Lower lobe of right lung (tissue), 2 donors: ENCODE data around the gene CACNA1C. TPM values are rescaled to one million over a fixed set of nuclear protein-coding genes. Genes with fewer than 3 reads are reported as not detected.

Source experiments
- ATAC-seq, 2 donors: fragments of 200-7000 bp; cut with Tn5 transposase; one replicate each; pipeline ENCODE4 v1.9.1; 2020 to 2022; ENCODE audit warnings: mild to moderate bottlenecking in 2 of 2, moderate library complexity in 2 of 2
- DNase-seq: peaks from one replicate; pipeline ENCODE4 v3.0.0-alpha.2; 2020
- H3K27ac ChIP-seq: fragments of 200-600 bp; one replicate; pipeline ENCODE4 v1.8.0; 2022
- H3K27me3 ChIP-seq: fragments of 200-600 bp; one replicate; pipeline ENCODE4 v1.8.0; 2022; ENCODE audit warnings: low read depth
- H3K36me3 ChIP-seq: fragments of 200-600 bp; one replicate; pipeline ENCODE4 v1.8.0; 2022; ENCODE audit warnings: mild to moderate bottlenecking
- H3K4me1 ChIP-seq: fragments of 200-600 bp; one replicate; pipeline ENCODE4 v1.8.0; 2022
- H3K4me3 ChIP-seq: fragments of 200-600 bp; one replicate; pipeline ENCODE4 v1.8.0; 2022; ENCODE audit warnings: mild to moderate bottlenecking
- H3K9me3 ChIP-seq: fragments of 200-600 bp; one replicate; pipeline ENCODE4 v1.8.0; 2022
- intact Hi-C: fragments of 100-400 bp; cut with DNase I; formaldehyde crosslinking; loops from one replicate; pipeline ENCODE4 v1.11.0; 2022
- total RNA-seq: library from RNA; stranded (reverse); fragmentation: NEBNext Ultra II Directional; extraction: Animal tissue kit (Norgen Biotek cat#: 25700); gene quantifications from one replicate; pipeline ENCODE4 v1.2.1, GENCODE V29; 2021
- TF ChIP-seq, protein P1 (sequence below): fragments of 200-600 bp; IDR thresholded peaks from one replicate; pipeline ENCODE4 v1.8.0; 2022; ENCODE audit warnings: antibody characterized with exemption, mild to moderate bottlenecking
- donor health status: DM: no; HTN: yes; CAD: no; lungs with severe emphysema.

The CACNA1C gene
- total RNA-seq, 1 donor from 2014 or later, result 8.4 TPM

GRCh38 chr12:2345902-2346301, 293.1 kb downstream of the CACNA1C start:
- Histone ChIP-seq H3K9me3 (no peaks in the 10 kb centered on the region), H3K4me1 (peaks cover 58% of the 10 kb centered on the region), H3K27ac (no peak overlapping the region), H3K27me3 (no peaks in the 10 kb centered on the region), H3K36me3 (no peaks in the 10 kb centered on the region), H3K4me3 (no peak overlapping the region)
- DNase-seq (no peak), ATAC-seq (no peak)
- intact Hi-C loops, result no loop called here
- TF ChIP-seq, protein P1, sequence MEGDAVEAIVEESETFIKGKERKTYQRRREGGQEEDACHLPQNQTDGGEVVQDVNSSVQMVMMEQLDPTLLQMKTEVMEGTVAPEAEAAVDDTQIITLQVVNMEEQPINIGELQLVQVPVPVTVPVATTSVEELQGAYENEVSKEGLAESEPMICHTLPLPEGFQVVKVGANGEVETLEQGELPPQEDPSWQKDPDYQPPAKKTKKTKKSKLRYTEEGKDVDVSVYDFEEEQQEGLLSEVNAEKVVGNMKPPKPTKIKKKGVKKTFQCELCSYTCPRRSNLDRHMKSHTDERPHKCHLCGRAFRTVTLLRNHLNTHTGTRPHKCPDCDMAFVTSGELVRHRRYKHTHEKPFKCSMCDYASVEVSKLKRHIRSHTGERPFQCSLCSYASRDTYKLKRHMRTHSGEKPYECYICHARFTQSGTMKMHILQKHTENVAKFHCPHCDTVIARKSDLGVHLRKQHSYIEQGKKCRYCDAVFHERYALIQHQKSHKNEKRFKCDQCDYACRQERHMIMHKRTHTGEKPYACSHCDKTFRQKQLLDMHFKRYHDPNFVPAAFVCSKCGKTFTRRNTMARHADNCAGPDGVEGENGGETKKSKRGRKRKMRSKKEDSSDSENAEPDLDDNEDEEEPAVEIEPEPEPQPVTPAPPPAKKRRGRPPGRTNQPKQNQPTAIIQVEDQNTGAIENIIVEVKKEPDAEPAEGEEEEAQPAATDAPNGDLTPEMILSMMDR, result no peak

- no peaks in the 10 kb centered on the region for H3K36me3 ChIP-seq
- intact Hi-C loops, result no loop called here
- H3K27me3 ChIP-seq, result no peaks in the 10 kb centered on the region
- ATAC-seq (no peak), DNase-seq (no peak)
- TF ChIP-seq, protein P1, result no peak
- H3K27ac ChIP-seq, result no peak overlapping the region
- H3K4me1 ChIP-seq, result peaks cover 53% of the 10 kb centered on the region
- H3K9me3 ChIP-seq, result no peaks in the 10 kb centered on the region
- H3K4me3 ChIP-seq, result no peak overlapping the region
Observed at GRCh38 chr12:2346416-2346815, 293.6 kb downstream of the CACNA1C start.

DNA sequence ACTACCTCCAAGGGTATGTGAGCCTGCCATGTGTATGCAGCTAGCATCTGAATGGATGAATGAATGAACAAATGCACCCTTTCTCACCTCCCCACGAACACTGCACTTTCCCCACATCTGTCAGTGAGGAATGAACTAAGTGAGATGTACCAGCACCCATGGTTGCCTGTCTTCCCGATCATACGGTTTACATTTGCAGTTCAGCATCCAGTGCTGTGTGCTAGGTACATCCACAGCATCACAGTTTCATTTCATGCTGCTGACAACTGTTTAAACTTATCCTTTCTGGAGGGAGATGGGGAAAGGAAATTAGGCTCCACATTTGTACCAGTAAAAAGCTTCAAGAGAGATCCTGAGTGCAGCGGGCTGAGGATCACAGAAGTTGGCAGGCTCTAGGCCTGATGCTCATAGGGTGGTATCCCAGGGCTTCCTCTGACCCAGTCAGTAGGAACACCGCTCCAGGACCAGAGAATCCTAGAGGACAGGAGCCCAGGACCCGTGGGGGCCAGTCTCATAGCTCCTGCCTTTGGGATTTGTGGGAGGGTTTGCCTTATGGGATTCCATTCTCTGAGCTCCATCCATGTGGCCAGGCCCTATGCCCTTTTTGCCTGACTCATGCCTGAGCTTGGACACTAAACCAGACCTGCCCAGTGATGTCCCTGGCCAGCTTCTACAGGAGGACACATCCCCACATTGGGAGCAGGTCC, 294.5 kb downstream of the CACNA1C start:
- Histone ChIP-seq H3K4me1 (peaks cover 44% of the 10 kb centered on the region), H3K27ac (peak overlapping the region; percentile 18), H3K4me3 (no peak overlapping the region), H3K27me3 (no peaks in the 10 kb centered on the region), H3K9me3 (no peaks in the 10 kb centered on the region), H3K36me3 (no peaks in the 10 kb centered on the region)
- DNase-seq (no peak), ATAC-seq (no peak)
- intact Hi-C loops, result no loop called here
- TF ChIP-seq, protein P1, result no peak

DNA sequence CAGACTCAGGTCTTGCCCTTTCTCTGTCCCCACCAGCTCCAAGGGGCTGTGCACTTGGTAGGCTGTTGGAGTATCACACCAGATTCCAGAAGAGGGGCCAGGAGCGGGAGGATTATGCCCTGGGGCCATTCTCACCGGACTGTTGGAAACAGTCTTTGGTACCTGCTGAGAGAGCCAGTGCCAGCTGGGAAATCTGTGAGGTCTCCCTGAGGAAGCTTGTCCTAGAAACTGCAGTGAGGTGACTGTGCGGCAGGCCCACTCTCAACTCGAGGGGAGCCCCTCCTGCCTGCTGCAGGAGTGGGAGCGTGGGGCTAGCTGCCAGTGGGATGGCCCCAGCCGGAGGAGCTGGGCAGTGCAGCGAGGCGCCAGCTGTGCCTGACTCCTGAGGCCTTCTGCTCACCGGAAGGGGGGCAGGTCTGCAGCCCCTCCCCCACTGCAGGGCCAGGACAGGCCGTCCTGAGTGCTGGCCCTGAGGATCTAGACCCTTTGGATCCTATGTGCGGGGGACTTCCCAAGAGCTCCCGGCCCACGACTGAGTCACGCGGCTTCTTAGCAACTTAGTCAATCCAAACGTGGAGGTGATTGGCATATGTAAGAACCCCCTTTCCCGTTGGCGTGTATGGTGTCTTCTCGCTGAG, 295.2 kb downstream of the CACNA1C start:
- peak in 1 of 2 donors; percentile 28 for ATAC-seq
- TF ChIP-seq, protein P1, result no peak
- Histone ChIP-seq H3K9me3 (no peaks in the 10 kb centered on the region), H3K27me3 (no peaks in the 10 kb centered on the region), H3K4me1 (peaks cover 37% of the 10 kb centered on the region), H3K4me3 (no peak overlapping the region), H3K27ac (peak overlapping the region; percentile 18), H3K36me3 (no peaks in the 10 kb centered on the region)
- no peak for DNase-seq
- intact Hi-C loops, result no loop called here

GRCh38 chr12:2348482-2348852, 295.7 kb downstream of the CACNA1C start:
- Histone ChIP-seq H3K4me1 (peaks cover 32% of the 10 kb centered on the region), H3K4me3 (no peak overlapping the region), H3K36me3 (no peaks in the 10 kb centered on the region), H3K27ac (no peak overlapping the region), H3K9me3 (no peaks in the 10 kb centered on the region), H3K27me3 (peaks cover 3% of the 10 kb centered on the region)
- DNase-seq (no peak), ATAC-seq (peak in 1 of 2 donors; percentile 25)
- intact Hi-C loops, result no loop called here
- TF ChIP-seq, protein P1, result no peak
